PFSK-1 (cell line): Measurements from ENCODE around the gene RYR1.

Source experiments
- FOXP2 ChIP-seq: optimal IDR thresholded peaks from 2 replicates; pipeline ENCODE3; 2011; ENCODE audit warnings: borderline replicate concordance, control low read depth, inconsistent platforms; ENCODE audit not compliant: insufficient read depth; ENCODE audit errors: extremely low read length, extremely low read depth
- POLR2AphosphoS5 ChIP-seq: IDR thresholded peaks from 2 replicates; pipeline ENCODE4 v1.6.1; 2012; ENCODE audit warnings: low read depth, mild to moderate bottlenecking, control low read depth, low read length, moderate library complexity
- SIN3A ChIP-seq: IDR thresholded peaks from 2 replicates; pipeline ENCODE4 v1.6.1; 2012; ENCODE audit warnings: mild to moderate bottlenecking, low read length, moderate library complexity, borderline replicate concordance; ENCODE audit not compliant: insufficient read depth
- TF ChIP-seq, protein P1 (sequence below), 2 experiments: IDR thresholded peaks; 2 replicates each; pipeline versions ENCODE4 v1.6.1 to v1.8.0; 2011 to 2012; ENCODE audit warnings: low read depth in 2 of 2, low read length in 2 of 2, control low read depth in 1 of 2, inconsistent platforms in 1 of 2, mild to moderate bottlenecking in 1 of 2, moderate library complexity in 1 of 2; ENCODE audit not compliant: insufficient read depth in 1 of 2

DNA sequence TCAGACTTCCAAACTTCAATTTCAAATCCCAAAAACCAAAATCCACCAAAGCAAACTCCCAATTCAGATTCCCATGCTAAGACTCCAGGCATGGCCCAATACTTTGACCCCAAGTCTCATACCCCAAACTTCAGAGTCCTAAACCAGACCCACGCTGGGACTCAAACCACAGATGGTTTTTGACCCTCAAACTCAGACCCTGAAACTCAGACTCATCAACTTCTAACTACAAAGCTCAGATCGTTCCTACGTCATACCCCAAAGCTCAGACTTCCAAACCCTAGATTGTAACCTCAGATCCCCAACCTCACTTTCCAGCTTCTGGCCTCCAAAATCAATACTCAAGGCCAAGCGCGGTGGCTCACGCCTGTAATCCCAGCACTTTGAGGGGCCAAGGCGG lies 11.9 kb downstream of the RYR1 start:
- no peak for TF ChIP-seq SIN3A
- TF ChIP-seq POLR2AphosphoS5, result no peak
- TF ChIP-seq, protein P1, sequence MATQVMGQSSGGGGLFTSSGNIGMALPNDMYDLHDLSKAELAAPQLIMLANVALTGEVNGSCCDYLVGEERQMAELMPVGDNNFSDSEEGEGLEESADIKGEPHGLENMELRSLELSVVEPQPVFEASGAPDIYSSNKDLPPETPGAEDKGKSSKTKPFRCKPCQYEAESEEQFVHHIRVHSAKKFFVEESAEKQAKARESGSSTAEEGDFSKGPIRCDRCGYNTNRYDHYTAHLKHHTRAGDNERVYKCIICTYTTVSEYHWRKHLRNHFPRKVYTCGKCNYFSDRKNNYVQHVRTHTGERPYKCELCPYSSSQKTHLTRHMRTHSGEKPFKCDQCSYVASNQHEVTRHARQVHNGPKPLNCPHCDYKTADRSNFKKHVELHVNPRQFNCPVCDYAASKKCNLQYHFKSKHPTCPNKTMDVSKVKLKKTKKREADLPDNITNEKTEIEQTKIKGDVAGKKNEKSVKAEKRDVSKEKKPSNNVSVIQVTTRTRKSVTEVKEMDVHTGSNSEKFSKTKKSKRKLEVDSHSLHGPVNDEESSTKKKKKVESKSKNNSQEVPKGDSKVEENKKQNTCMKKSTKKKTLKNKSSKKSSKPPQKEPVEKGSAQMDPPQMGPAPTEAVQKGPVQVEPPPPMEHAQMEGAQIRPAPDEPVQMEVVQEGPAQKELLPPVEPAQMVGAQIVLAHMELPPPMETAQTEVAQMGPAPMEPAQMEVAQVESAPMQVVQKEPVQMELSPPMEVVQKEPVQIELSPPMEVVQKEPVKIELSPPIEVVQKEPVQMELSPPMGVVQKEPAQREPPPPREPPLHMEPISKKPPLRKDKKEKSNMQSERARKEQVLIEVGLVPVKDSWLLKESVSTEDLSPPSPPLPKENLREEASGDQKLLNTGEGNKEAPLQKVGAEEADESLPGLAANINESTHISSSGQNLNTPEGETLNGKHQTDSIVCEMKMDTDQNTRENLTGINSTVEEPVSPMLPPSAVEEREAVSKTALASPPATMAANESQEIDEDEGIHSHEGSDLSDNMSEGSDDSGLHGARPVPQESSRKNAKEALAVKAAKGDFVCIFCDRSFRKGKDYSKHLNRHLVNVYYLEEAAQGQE (IDR thresholded peaks at IDR 0.05; ENCODE audit: insufficient read depth in 1 of 2, low read depth in 2 of 2, low read length in 2 of 2), result no peak
- no peak for TF ChIP-seq FOXP2
